ENCODE measurements around the gene FZD7. TPM values are rescaled to one million over a fixed set of nuclear protein-coding genes. Genes with fewer than 3 reads are reported as not detected.

The FZD7 gene
- total RNA-seq, 1 donor from 2014 or later, result 1.5 TPM

- DNase-seq (ENCODE audit: low spot score), result no peak
- intact Hi-C loops (cut with micrococcal nuclease), result no loop called here
- Mint-ChIP-seq H3K36me3 (ENCODE audit: low read depth) (no peaks in the 10 kb centered on the region), H3K27ac (no peak overlapping the region), H3K9me3 (no peaks in the 10 kb centered on the region), H3K4me3 (no peak overlapping the region), H3K4me1 (ENCODE audit: low read depth) (no peaks in the 10 kb centered on the region), H3K27me3 (ENCODE audit: insufficient read depth) (peaks cover 5% of the 10 kb centered on the region)
Observed at GRCh38 chr2:202067589-202067988, 33.9 kb downstream of the FZD7 start.

DNA sequence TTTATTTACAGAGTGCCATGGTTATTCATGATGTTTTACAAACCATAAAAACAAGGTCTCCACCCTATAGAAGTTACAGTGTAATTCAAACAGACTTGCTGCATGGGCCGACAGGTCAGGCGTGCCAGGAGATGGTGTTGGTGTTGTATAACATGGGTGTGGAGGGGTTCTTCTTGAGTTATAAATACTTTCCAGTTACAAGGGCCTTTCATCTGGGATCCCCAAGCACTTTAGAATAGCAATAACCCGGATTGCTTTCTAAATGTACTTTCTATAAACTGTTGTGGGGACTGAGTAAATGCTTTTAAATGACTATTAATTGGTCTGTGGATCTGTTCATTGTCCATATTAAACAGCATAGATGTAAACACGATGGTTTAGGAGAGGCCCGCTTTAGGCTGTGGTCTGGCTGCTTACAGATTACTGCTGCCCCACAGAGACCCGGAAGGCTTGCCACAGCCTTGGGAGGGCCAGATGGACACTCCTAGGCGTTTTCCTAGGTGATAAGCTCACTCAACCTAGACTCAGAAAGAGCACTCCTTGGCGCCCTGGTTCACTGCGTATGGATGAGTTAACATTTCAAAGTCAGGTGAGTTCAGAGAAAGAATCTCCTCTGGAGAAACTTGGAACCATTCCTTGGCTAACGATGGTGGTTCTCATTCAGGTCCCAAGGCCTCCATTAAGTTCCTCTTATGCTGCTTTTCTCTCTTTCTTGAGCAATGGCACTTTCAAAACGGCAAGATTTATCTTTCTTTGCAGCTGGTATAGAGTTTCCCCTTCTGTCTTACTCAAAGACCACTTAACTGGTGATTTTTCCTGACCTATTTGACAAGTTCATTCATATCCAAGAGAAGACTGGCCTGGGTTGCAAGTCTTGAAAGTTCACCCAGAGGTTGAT is 35.8 kb downstream of the FZD7 start:
- H3K9me3 Mint-ChIP-seq, result no peaks in the 10 kb centered on the region
- intact Hi-C loops (cut with micrococcal nuclease), result no loop called here
- H3K36me3 Mint-ChIP-seq (ENCODE audit: low read depth), result no peaks in the 10 kb centered on the region
- no peak overlapping the region for H3K4me3 Mint-ChIP-seq
- DNase-seq (ENCODE audit: low spot score), result no peak
- H3K27me3 Mint-ChIP-seq (ENCODE audit: insufficient read depth), result peaks cover 5% of the 10 kb centered on the region
- H3K27ac Mint-ChIP-seq, result no peak overlapping the region
- H3K4me1 Mint-ChIP-seq (ENCODE audit: low read depth), result no peaks in the 10 kb centered on the region

DNA sequence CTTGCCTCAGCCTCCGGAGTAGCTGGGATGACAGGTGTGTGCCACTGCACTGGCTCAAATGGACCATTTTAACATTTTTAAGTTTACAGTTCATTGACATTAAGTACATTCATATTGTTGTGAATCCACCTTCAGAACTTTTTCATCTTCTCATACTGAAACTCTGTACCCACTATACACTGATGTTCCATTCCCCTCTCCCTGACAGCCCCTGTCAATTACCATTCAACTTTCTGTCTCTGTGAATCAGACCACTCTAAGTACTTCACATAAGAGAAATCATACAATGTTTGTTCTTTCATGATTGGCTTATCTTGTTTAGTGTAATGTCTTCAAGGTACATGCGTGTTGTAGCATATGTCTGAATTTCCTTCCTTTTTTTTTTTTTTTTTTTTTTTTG is 37.5 kb downstream of the FZD7 start:
- intact Hi-C loops (cut with micrococcal nuclease), result no loop called here
- H3K27me3 Mint-ChIP-seq (ENCODE audit: insufficient read depth), result peaks cover 8% of the 10 kb centered on the region
- H3K4me3 Mint-ChIP-seq, result no peak overlapping the region
- H3K9me3 Mint-ChIP-seq, result no peaks in the 10 kb centered on the region
- no peaks in the 10 kb centered on the region for H3K36me3 Mint-ChIP-seq (ENCODE audit: low read depth)
- H3K4me1 Mint-ChIP-seq (ENCODE audit: low read depth), result no peaks in the 10 kb centered on the region
- no peak for DNase-seq (ENCODE audit: low spot score)
- no peak overlapping the region for H3K27ac Mint-ChIP-seq

- Mint-ChIP-seq H3K4me1 (ENCODE audit: low read depth) (no peaks in the 10 kb centered on the region), H3K4me3 (no peak overlapping the region), H3K9me3 (no peaks in the 10 kb centered on the region), H3K27me3 (ENCODE audit: insufficient read depth) (peaks cover 8% of the 10 kb centered on the region), H3K36me3 (ENCODE audit: low read depth) (no peaks in the 10 kb centered on the region), H3K27ac (no peak overlapping the region)
- intact Hi-C loops (cut with micrococcal nuclease), result no loop called here
- DNase-seq (ENCODE audit: low spot score), result no peak
Observed at GRCh38 chr2:202072226-202072625, 38.6 kb downstream of the FZD7 start.

- H3K4me1 Mint-ChIP-seq (ENCODE audit: low read depth), result no peaks in the 10 kb centered on the region
- H3K36me3 Mint-ChIP-seq (ENCODE audit: low read depth), result no peaks in the 10 kb centered on the region
- H3K9me3 Mint-ChIP-seq, result no peaks in the 10 kb centered on the region
- DNase-seq (ENCODE audit: low spot score), result no peak
- H3K27me3 Mint-ChIP-seq (ENCODE audit: insufficient read depth), result peaks cover 5% of the 10 kb centered on the region
- no peak within 1 kb of the TSS for H3K27ac Mint-ChIP-seq
- H3K4me3 Mint-ChIP-seq, result no peak within 1 kb of the TSS
- intact Hi-C loops (cut with micrococcal nuclease), result no loop called here
Observed at GRCh38 chr2:202072737-202073401, 39.2 kb downstream of the FZD7 start, which contains the start of gene KIAA2012. Gene KIAA2012 (plus strand): TSS chr2:202073255. CDS start chr2:202073628, 373 bp downstream.

GRCh38 chr2:202074324-202074723 is 40.7 kb downstream of the FZD7 start:
- DNase-seq (ENCODE audit: low spot score), result no peak
- Mint-ChIP-seq H3K4me3 (no peak overlapping the region), H3K9me3 (no peaks in the 10 kb centered on the region), H3K4me1 (ENCODE audit: low read depth) (no peaks in the 10 kb centered on the region), H3K27me3 (ENCODE audit: insufficient read depth) (peaks cover 2% of the 10 kb centered on the region), H3K36me3 (ENCODE audit: low read depth) (no peaks in the 10 kb centered on the region), H3K27ac (no peak overlapping the region)
- intact Hi-C loops (cut with micrococcal nuclease), result no loop called here

DNA sequence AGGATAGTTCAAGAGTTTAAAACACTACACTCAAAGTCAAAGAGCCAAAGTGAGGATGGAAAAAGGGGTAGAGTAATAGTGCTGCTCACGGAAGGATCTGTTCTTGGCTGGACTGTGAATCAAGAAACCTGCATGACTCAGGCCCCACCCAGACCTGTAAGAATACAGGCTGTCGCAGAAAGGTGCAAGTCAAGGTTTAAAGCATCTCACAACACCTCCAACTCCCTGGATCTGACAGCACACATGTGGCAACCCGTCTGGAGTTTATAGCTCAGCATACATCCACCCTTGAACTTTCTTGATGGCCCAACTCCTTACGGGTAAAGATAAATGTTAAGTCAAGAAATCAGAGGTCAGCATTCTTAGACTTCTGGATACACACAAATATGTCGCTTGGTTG is 45.7 kb downstream of the FZD7 start:
- Mint-ChIP-seq H3K27me3 (ENCODE audit: insufficient read depth) (peaks cover 2% of the 10 kb centered on the region), H3K9me3 (no peaks in the 10 kb centered on the region), H3K27ac (no peak overlapping the region), H3K4me1 (ENCODE audit: low read depth) (no peaks in the 10 kb centered on the region), H3K36me3 (ENCODE audit: low read depth) (no peaks in the 10 kb centered on the region), H3K4me3 (no peak overlapping the region)
- intact Hi-C loops (cut with micrococcal nuclease), result no loop called here
- no peak for DNase-seq (ENCODE audit: low spot score)

- no peaks in the 10 kb centered on the region for H3K36me3 Mint-ChIP-seq (ENCODE audit: low read depth)
- H3K4me3 Mint-ChIP-seq, result no peak overlapping the region
- intact Hi-C loops (cut with micrococcal nuclease), result no loop called here
- no peaks in the 10 kb centered on the region for H3K9me3 Mint-ChIP-seq
- H3K27me3 Mint-ChIP-seq (ENCODE audit: insufficient read depth), result peaks cover 2% of the 10 kb centered on the region
- H3K4me1 Mint-ChIP-seq (ENCODE audit: low read depth), result no peaks in the 10 kb centered on the region
- DNase-seq (ENCODE audit: low spot score), result no peak
- no peak overlapping the region for H3K27ac Mint-ChIP-seq
Observed at GRCh38 chr2:202084265-202084664, 50.6 kb downstream of the FZD7 start.

Other genes with a start within 250 kb of the FZD7 start
- not detected in 2 replicates for gene CDK15, start 227.3 kb upstream of the FZD7 start, total RNA-seq
- not detected in 2 replicates for gene KIAA2012, start 39.4 kb downstream of the FZD7 start, total RNA-seq
- 126 and 127 TPM in 2 replicates for gene SUMO1, start 204.7 kb downstream of the FZD7 start, total RNA-seq
- 227 and 241 TPM in 2 replicates for gene NOP58, start 231.9 kb downstream of the FZD7 start, total RNA-seq